Measurements from ENCODE around the gene RREB1. TPM values are rescaled to one million over a fixed set of nuclear protein-coding genes. Genes with fewer than 3 reads are reported as not detected.

The RREB1 gene
- total RNA-seq, 2 donors from 2014 or later, result 16.0 to 16.4 TPM

- no peak overlapping the region for H3K27ac Mint-ChIP-seq
- no peak for DNase-seq
- no peak for ATAC-seq (replicated peaks in 1 of 2)
- H3K27me3 Mint-ChIP-seq (ENCODE audit: low read depth), result no peaks in the 10 kb centered on the region
- no peak overlapping the region for H3K4me3 Mint-ChIP-seq
- H3K9me3 Mint-ChIP-seq, result no peaks in the 10 kb centered on the region
- peaks cover under 1 to 4% of the 10 kb centered on the region in 2 donors for H3K36me3 Mint-ChIP-seq (ENCODE audit: insufficient read depth in 2 of 2)
- peaks cover 30% of the 10 kb centered on the region for H3K4me1 Mint-ChIP-seq (ENCODE audit: low read depth)
These were observed 61.5 kb downstream of the RREB1 start for GRCh38 chr6:7169296-7169721.

- ATAC-seq (replicated peaks in 1 of 2) (no peak), DNase-seq (no peak)
- H3K4me3 Mint-ChIP-seq, result no peak overlapping the region
- no peaks in the 10 kb centered on the region for H3K9me3 Mint-ChIP-seq
- no peak overlapping the region for H3K27ac Mint-ChIP-seq
- peaks cover 0 to 4% of the 10 kb centered on the region in 2 donors for H3K36me3 Mint-ChIP-seq (ENCODE audit: insufficient read depth in 2 of 2)
- peaks cover 26% of the 10 kb centered on the region for H3K4me1 Mint-ChIP-seq (ENCODE audit: low read depth)
- no peaks in the 10 kb centered on the region for H3K27me3 Mint-ChIP-seq (ENCODE audit: low read depth)
These were observed 62.5 kb downstream of the RREB1 start for GRCh38 chr6:7170117-7170732.

GRCh38 chr6:7171119-7171518, 63.4 kb downstream of the RREB1 start:
- H3K36me3 Mint-ChIP-seq (ENCODE audit: insufficient read depth in 2 of 2), result peaks cover 0 to 4% of the 10 kb centered on the region in 2 donors
- DNase-seq, result no peak
- no peaks in the 10 kb centered on the region for H3K9me3 Mint-ChIP-seq
- no peak overlapping the region for H3K27ac Mint-ChIP-seq
- no peaks in the 10 kb centered on the region for H3K27me3 Mint-ChIP-seq (ENCODE audit: low read depth)
- peaks cover 20% of the 10 kb centered on the region for H3K4me1 Mint-ChIP-seq (ENCODE audit: low read depth)
- no peak for ATAC-seq (replicated peaks in 1 of 2)
- H3K4me3 Mint-ChIP-seq, result no peak overlapping the region

GRCh38 chr6:7171733-7172132, 64.0 kb downstream of the RREB1 start:
- peaks cover 0 to 4% of the 10 kb centered on the region in 2 donors for H3K36me3 Mint-ChIP-seq (ENCODE audit: insufficient read depth in 2 of 2)

GRCh38 chr6:7172649-7173048, 64.9 kb downstream of the RREB1 start:
- H3K4me1 Mint-ChIP-seq (ENCODE audit: low read depth), result peaks cover 20% of the 10 kb centered on the region
- DNase-seq (no peak), ATAC-seq (replicated peaks in 1 of 2) (no peak)
- H3K36me3 Mint-ChIP-seq (ENCODE audit: insufficient read depth in 2 of 2), result peaks cover 2 to 7% of the 10 kb centered on the region in 2 donors
- H3K27ac Mint-ChIP-seq, result no peak overlapping the region
- no peaks in the 10 kb centered on the region for H3K9me3 Mint-ChIP-seq
- no peak overlapping the region for H3K4me3 Mint-ChIP-seq
- no peaks in the 10 kb centered on the region for H3K27me3 Mint-ChIP-seq (ENCODE audit: low read depth)

More at GRCh38 chr6:7171733-7172132, 64.0 kb downstream of the RREB1 start:
- Mint-ChIP-seq H3K4me1 (ENCODE audit: low read depth) (peaks cover 20% of the 10 kb centered on the region), H3K27ac (no peak overlapping the region), H3K4me3 (no peak overlapping the region), H3K27me3 (ENCODE audit: low read depth) (no peaks in the 10 kb centered on the region), H3K9me3 (no peaks in the 10 kb centered on the region)
- ATAC-seq (replicated peaks in 1 of 2), result no peak
- DNase-seq, result no peak

GRCh38 chr6:7173843-7174503, 66.2 kb downstream of the RREB1 start:
- H3K4me1 Mint-ChIP-seq (ENCODE audit: low read depth), result peaks cover 14% of the 10 kb centered on the region
- no peak overlapping the region for H3K4me3 Mint-ChIP-seq

GRCh38 chr6:7175462-7175861, 67.7 kb downstream of the RREB1 start:
- ATAC-seq (replicated peaks in 1 of 2) (no peak), DNase-seq (no peak)
- no peak overlapping the region for H3K4me3 Mint-ChIP-seq
- H3K9me3 Mint-ChIP-seq, result no peaks in the 10 kb centered on the region
- no peak overlapping the region for H3K27ac Mint-ChIP-seq
- H3K4me1 Mint-ChIP-seq (ENCODE audit: low read depth), result peaks cover 14% of the 10 kb centered on the region
- H3K36me3 Mint-ChIP-seq (ENCODE audit: insufficient read depth in 2 of 2), result peaks cover 2 to 13% of the 10 kb centered on the region in 2 donors
- H3K27me3 Mint-ChIP-seq (ENCODE audit: low read depth), result no peaks in the 10 kb centered on the region

More at GRCh38 chr6:7173843-7174503, 66.2 kb downstream of the RREB1 start:
- no peak for ATAC-seq (replicated peaks in 1 of 2)
- peaks cover 2 to 10% of the 10 kb centered on the region in 2 donors for H3K36me3 Mint-ChIP-seq (ENCODE audit: insufficient read depth in 2 of 2)
- H3K27ac Mint-ChIP-seq, result no peak overlapping the region
- H3K27me3 Mint-ChIP-seq (ENCODE audit: low read depth), result no peaks in the 10 kb centered on the region
- no peaks in the 10 kb centered on the region for H3K9me3 Mint-ChIP-seq
- no peak for DNase-seq

- DNase-seq, result no peak
- Mint-ChIP-seq H3K4me1 (ENCODE audit: low read depth) (peaks cover 9% of the 10 kb centered on the region), H3K36me3 (ENCODE audit: insufficient read depth in 2 of 2) (peaks cover 7 to 11% of the 10 kb centered on the region in 2 donors), H3K27me3 (ENCODE audit: low read depth) (no peaks in the 10 kb centered on the region), H3K4me3 (no peak overlapping the region), H3K9me3 (no peaks in the 10 kb centered on the region), H3K27ac (no peak overlapping the region)
- no peak for ATAC-seq (replicated peaks in 1 of 2)
These were observed 68.4 kb downstream of the RREB1 start for GRCh38 chr6:7176208-7176607.

GRCh38 chr6:7178280-7178679, 70.5 kb downstream of the RREB1 start:
- ATAC-seq (replicated peaks in 1 of 2) (no peak), DNase-seq (no peak)
- Mint-ChIP-seq H3K9me3 (no peaks in the 10 kb centered on the region), H3K4me1 (ENCODE audit: low read depth) (peaks cover 4% of the 10 kb centered on the region), H3K27me3 (ENCODE audit: low read depth) (no peaks in the 10 kb centered on the region), H3K27ac (no peak overlapping the region), H3K4me3 (no peak overlapping the region), H3K36me3 (ENCODE audit: insufficient read depth in 2 of 2) (peaks cover 7 to 25% of the 10 kb centered on the region in 2 donors)

- Mint-ChIP-seq H3K9me3 (no peaks in the 10 kb centered on the region), H3K27ac (no peak overlapping the region), H3K4me3 (no peak overlapping the region), H3K27me3 (ENCODE audit: low read depth) (no peaks in the 10 kb centered on the region), H3K36me3 (ENCODE audit: insufficient read depth in 2 of 2) (peaks cover 7 to 25% of the 10 kb centered on the region in 2 donors), H3K4me1 (ENCODE audit: low read depth) (no peaks in the 10 kb centered on the region)
- DNase-seq (no peak), ATAC-seq (replicated peaks in 1 of 2) (no peak)
These were observed 73.0 kb downstream of the RREB1 start for GRCh38 chr6:7180751-7181150.

GRCh38 chr6:7183707-7184106, 75.9 kb downstream of the RREB1 start:
- Mint-ChIP-seq H3K4me1 (ENCODE audit: low read depth) (peaks cover 7% of the 10 kb centered on the region), H3K4me3 (no peak overlapping the region), H3K27ac (no peak overlapping the region), H3K9me3 (no peaks in the 10 kb centered on the region), H3K36me3 (ENCODE audit: insufficient read depth in 2 of 2) (peaks cover 6 to 24% of the 10 kb centered on the region in 2 donors), H3K27me3 (ENCODE audit: low read depth) (no peaks in the 10 kb centered on the region)
- no peak for ATAC-seq (replicated peaks in 1 of 2)
- DNase-seq, result no peak

GRCh38 chr6:7184502-7184901, 76.7 kb downstream of the RREB1 start:
- Mint-ChIP-seq H3K27ac (no peak overlapping the region), H3K27me3 (ENCODE audit: low read depth) (no peaks in the 10 kb centered on the region), H3K4me1 (ENCODE audit: low read depth) (peaks cover 8% of the 10 kb centered on the region), H3K4me3 (no peak overlapping the region), H3K36me3 (ENCODE audit: insufficient read depth in 2 of 2) (peaks cover 6 to 24% of the 10 kb centered on the region in 2 donors), H3K9me3 (no peaks in the 10 kb centered on the region)
- DNase-seq (no peak), ATAC-seq (replicated peaks in 1 of 2) (no peak)

GRCh38 chr6:7185561-7185960, 77.8 kb downstream of the RREB1 start:
- peaks cover 8% of the 10 kb centered on the region for H3K4me1 Mint-ChIP-seq (ENCODE audit: low read depth)
- DNase-seq, result no peak
- ATAC-seq (replicated peaks in 1 of 2), result no peak
- H3K27me3 Mint-ChIP-seq (ENCODE audit: low read depth), result no peaks in the 10 kb centered on the region
- H3K9me3 Mint-ChIP-seq, result no peaks in the 10 kb centered on the region
- no peak overlapping the region for H3K27ac Mint-ChIP-seq
- H3K36me3 Mint-ChIP-seq (ENCODE audit: insufficient read depth in 2 of 2), result peaks cover 5 to 32% of the 10 kb centered on the region in 2 donors
- no peak overlapping the region for H3K4me3 Mint-ChIP-seq

Measured in activated T-cell treated with anti-CD3 and anti-CD28 coated beads, Interleukin-2, amount 50 U/mL, for 72 hours (primary cell).